HepG2 (cell line): Measurements from ENCODE around the gene H6PD. TPM values are rescaled to one million over a fixed set of nuclear protein-coding genes. Genes with fewer than 3 reads are reported as not detected.

Experiments used
- ATAC-seq: fragments of 200-7000 bp; cut with Tn5 transposase; 3 replicates; pipeline ENCODE4 v1.9.1; 2020; ENCODE audit warnings: mild to moderate bottlenecking, moderate library complexity
- BruUV-seq: library from RNA; stranded (reverse); fragments of 400-500 nt; replicated peaks from 2 replicates; lab custom pipeline; 2021; lab: Mats Ljungman, UMichigan
- CTCF ChIA-PET: fragments of 300-600 bp; formaldehyde crosslinking; extraction: SDS; loops from one replicate; lab custom pipeline; 2021; ENCODE audit warnings: low total read pairs, inconsistent platforms, low intra/inter-chr PET ratio; lab: Yijun Ruan, JAX
- POLR2A ChIA-PET: fragments of 350-600 bp; sonication (Branson Sonifier 250); formaldehyde crosslinking; loops from one replicate; lab custom pipeline; 2020; ENCODE audit warnings: antibody characterized with exemption, inconsistent platforms; lab: Yijun Ruan, JAX
- DNase-seq: peaks from one replicate; pipeline ENCODE4 v3.0.0-alpha.2; 2015; ENCODE audit warnings: low spot score
- FAIRE-seq: peaks from 3 replicates; lab custom pipeline; 2011; peaks lifted over from hg19 to GRCh38; lab: Jason Lieb, UNC
- H2AFZ ChIP-seq: one replicate; pipeline ENCODE4 v1.6.1; 2011; ENCODE audit warnings: low read length, inconsistent platforms
- H3K27ac ChIP-seq: fragments of 300-600 bp; 3 replicates; pipeline ENCODE4 v1.8.0; 2011; ENCODE audit warnings: mixed run types, mild to moderate bottlenecking, mixed read lengths, low read length, inconsistent platforms; ENCODE audit not compliant: insufficient read depth; ENCODE audit errors: extremely low read length
- H3K27me3 ChIP-seq, 2 experiments: fragments of 200-600 bp in 1 of 2; 2 replicates in 1 of 2; 3 replicates in 1 of 2; pipeline versions ENCODE4 v1.6.0 to v1.8.0; 2011; ENCODE audit warnings: low read length in 2 of 2, mild to moderate bottlenecking in 2 of 2, moderate library complexity in 2 of 2, inconsistent platforms in 1 of 2; ENCODE audit not compliant: insufficient read depth in 2 of 2, control insufficient read depth in 1 of 2
- H3K36me3 ChIP-seq, 2 experiments: fragments of 200-600 bp in 1 of 2; replicated peaks in 1 of 2; 2 replicates in 1 of 2; 3 replicates in 1 of 2; pipeline versions ENCODE4 v1.5.1 to v1.8.0; 2011; ENCODE audit warnings: low read length in 2 of 2, inconsistent platforms in 1 of 2; ENCODE audit not compliant: insufficient read depth in 2 of 2, control insufficient read depth in 1 of 2
- H3K4me1 ChIP-seq: 2 replicates; pipeline ENCODE4 v1.5.1; 2012; ENCODE audit warnings: low read length, inconsistent platforms; ENCODE audit not compliant: insufficient read depth
- H3K4me2 ChIP-seq: 2 replicates; pipeline ENCODE4 v1.6.0; 2011; ENCODE audit warnings: low read depth, low read length, inconsistent platforms
- H3K4me3 ChIP-seq, 3 experiments: fragments of 200-600 bp in 1 of 3; sonication (generic), shearing (Covaris generic) in 1 of 3; replicated peaks in 1 of 3; 2 replicates each; pipeline ENCODE4 v1.5.1; 2011 to 2016; ENCODE audit warnings: low read length in 3 of 3, inconsistent platforms in 2 of 3, low read depth in 2 of 3, mild to moderate bottlenecking in 2 of 3, control low read depth in 1 of 3, mixed read lengths in 1 of 3; ENCODE audit not compliant: insufficient read depth in 1 of 3
- H3K79me2 ChIP-seq: one replicate; pipeline ENCODE4 v1.6.1; 2011; ENCODE audit warnings: low read length, inconsistent platforms; ENCODE audit not compliant: insufficient read depth
- H3K9ac ChIP-seq: 2 replicates; pipeline ENCODE4 v1.6.0; 2011; ENCODE audit warnings: mild to moderate bottlenecking, low read depth, low read length, inconsistent platforms; ENCODE audit not compliant: insufficient read depth
- H3K9me3 ChIP-seq: 2 replicates; pipeline ENCODE4 v1.5.1; 2012; ENCODE audit warnings: mild to moderate bottlenecking, low read length
- H4K20me1 ChIP-seq: 2 replicates; pipeline ENCODE4 v1.6.0; 2011; ENCODE audit warnings: inconsistent platforms, mild to moderate bottlenecking, low read length, moderate library complexity; ENCODE audit not compliant: insufficient read depth
- BRCA1 ChIP-seq: sonication (generic); formaldehyde crosslinking; IDR thresholded peaks from 2 replicates; pipeline ENCODE4 v1.4.0; 2020; ENCODE audit warnings: missing genetic modification reagents
- FOXA3 ChIP-seq: IDR thresholded peaks from 2 replicates; pipeline ENCODE4 v1.6.1; 2016; ENCODE audit warnings: missing genetic modification reagents, missing compliant biosample characterization
- MLLT10 ChIP-seq: sonication (generic); formaldehyde crosslinking; IDR thresholded peaks from 2 replicates; pipeline ENCODE4 v1.4.0; 2020; ENCODE audit warnings: missing genetic modification reagents
- PPARG ChIP-seq: conservative IDR thresholded peaks from 2 replicates; pipeline ENCODE4 v1.6.1; 2016; ENCODE audit warnings: missing biosample characterization, missing genetic modification reagents
- PTBP1 ChIP-seq: fragments of 200-400 bp; formaldehyde crosslinking; IDR thresholded peaks from 2 replicates; pipeline ENCODE4 v1.6.1; 2018; ENCODE audit warnings: low read length, low read depth; ENCODE audit not compliant: poor library complexity, severe bottlenecking
- ZNF329 ChIP-seq: sonication (generic); formaldehyde crosslinking; IDR thresholded peaks from 2 replicates; pipeline ENCODE4 v1.9.0; 2021; ENCODE audit warnings: low read depth, mild to moderate bottlenecking, missing genetic modification reagents
- ZNF614 ChIP-seq: IDR thresholded peaks from 2 replicates; pipeline ENCODE4 v1.6.1; 2018; ENCODE audit warnings: missing biosample characterization, missing genetic modification reagents, inconsistent platforms, borderline replicate concordance
- ZNF83 ChIP-seq: sonication (generic); formaldehyde crosslinking; IDR thresholded peaks from 2 replicates; pipeline ENCODE4 v1.4.0; 2020; ENCODE audit warnings: missing genetic modification reagents, mild to moderate bottlenecking, borderline replicate concordance
- WGBS: methylation state at CpG from one replicate; pipeline ENCODE4 v1.1.6; 2017; ENCODE audit warnings: low lambda C conversion rate; 5-methylcytosine and 5-hydroxymethylcytosine counted together
- in situ Hi-C: cut with HindIII; loops from 2 replicates; pipeline ENCODE4 v1.10.0; 2017; ENCODE audit warnings: low pct_unique_long_range_greater_than_20kb; ENCODE audit not compliant: extremely low pct_ligation_motif_present
- intact Hi-C: fragments of 100-400 bp; cut with micrococcal nuclease; formaldehyde crosslinking; loops from one replicate; pipeline ENCODE4 v1.10.0; 2022; ENCODE audit not compliant: unreplicated experiment
- polyA plus RNA-seq, 8 experiments: library from polyadenylated mRNA; depleted of rRNA in 3 of 8; stranded (reverse) in 7 of 8; unstranded in 1 of 8; fragments of >200 nt; fragmentation: Illumina TruSeq in 4 of 8; extraction: Trizol in 4 of 8; gene quantifications; 2 replicates each; pipeline versions ENCODE4 v1.2.1 to v1.2.3, GENCODE V29; 2011 to 2016; ENCODE audit warnings: low read depth in 4 of 8, missing spikeins in 1 of 8, mixed read lengths in 1 of 8; ENCODE audit not compliant: insufficient read depth in 1 of 8
- total RNA-seq, 5 experiments: library from RNA; depleted of rRNA; stranded (reverse); fragments of >200 nt; fragmentation: Illumina TruSeq; extraction: Trizol; gene quantifications; 2 replicates each; pipeline ENCODE4 v1.2.3, GENCODE V29; 2016; ENCODE audit warnings: low read depth in 1 of 5
- TF ChIP-seq, protein P1 (sequence below): sonication (generic); formaldehyde crosslinking; IDR thresholded peaks from 2 replicates; pipeline ENCODE4 v1.8.1; 2023; ENCODE audit warnings: mild to moderate bottlenecking, missing genetic modification reagents
- TF ChIP-seq, protein P2 (sequence below): sonication (generic); formaldehyde crosslinking; IDR thresholded peaks from 2 replicates; pipeline ENCODE4 v1.9.0; 2021; ENCODE audit warnings: missing genetic modification reagents, borderline replicate concordance
- TF ChIP-seq, protein P3 (sequence below): sonication (generic); formaldehyde crosslinking; IDR thresholded peaks from 2 replicates; pipeline ENCODE4 v1.4.0; 2020; ENCODE audit warnings: missing genetic modification reagents

The H6PD gene
- total and polyA plus RNA-seq, 2 of the 13 experiments (the other 11 are each of a cell fraction or from before 2014, with no cell fraction given) = 9.3 to 14.1 TPM

DNA sequence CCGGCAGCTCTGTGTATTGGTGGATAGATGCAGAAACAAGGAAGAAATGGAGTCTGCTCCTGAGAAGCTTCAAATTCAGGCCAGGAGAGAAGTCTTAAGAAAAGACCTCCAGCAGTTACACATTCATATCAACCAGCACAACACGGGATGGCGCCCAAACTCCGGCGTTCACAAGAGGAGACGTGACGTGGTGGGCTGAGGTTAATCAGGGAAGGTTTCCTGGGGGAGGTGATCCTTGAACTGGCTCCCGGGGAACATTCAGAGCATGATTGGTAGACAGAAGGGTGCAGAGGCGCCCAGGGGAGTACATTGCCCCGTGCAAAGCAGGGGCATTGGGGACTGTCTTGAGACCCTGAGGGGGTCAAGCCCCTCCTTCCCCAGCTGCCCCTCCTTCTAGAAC lies 30.5 kb downstream of the H6PD start:
- no peaks in the 10 kb centered on the region for H3K27me3 ChIP-seq
- H3K79me2 ChIP-seq = peaks cover 6% of the 10 kb centered on the region
- H3K4me1 ChIP-seq = no peaks in the 10 kb centered on the region; the same call in 1 of the 2 replicates
- ATAC-seq (no peak), DNase-seq (no peak), FAIRE-seq (no peak)
- intact Hi-C loops (no loop called here), in situ Hi-C loops (no loop called here)
- WGBS = 95% methylated on average over 10 of the region's 10 CpGs
- H3K9me3 ChIP-seq = no peaks in the 10 kb centered on the region
- H3K4me2 ChIP-seq = no peak overlapping the region
- H3K9ac ChIP-seq = no peak overlapping the region
- no peak overlapping the region for H2AFZ ChIP-seq
- no peak overlapping the region for H3K4me3 ChIP-seq
- no TSS peak for BruUV-seq
- H3K36me3 ChIP-seq = peaks cover 2 to 9% of the 10 kb centered on the region in 2 experiments; a peak in 2 of 5 replicates
- H4K20me1 ChIP-seq = no peaks in the 10 kb centered on the region
- no peak overlapping the region for H3K27ac ChIP-seq
- ChIA-PET CTCF (interaction anchor here (3.7 kb wide), 1 partner anchor 190 kb away, joined by 28 read pairs; no protein-coding TSS in a partner anchor), POLR2A (no interaction called here)
- no peak for TF ChIP-seq MLLT10 (CRISPR knock-in tag)
- no peak for TF ChIP-seq ZNF329 (CRISPR knock-in tag)
- TF ChIP-seq, protein P1, sequence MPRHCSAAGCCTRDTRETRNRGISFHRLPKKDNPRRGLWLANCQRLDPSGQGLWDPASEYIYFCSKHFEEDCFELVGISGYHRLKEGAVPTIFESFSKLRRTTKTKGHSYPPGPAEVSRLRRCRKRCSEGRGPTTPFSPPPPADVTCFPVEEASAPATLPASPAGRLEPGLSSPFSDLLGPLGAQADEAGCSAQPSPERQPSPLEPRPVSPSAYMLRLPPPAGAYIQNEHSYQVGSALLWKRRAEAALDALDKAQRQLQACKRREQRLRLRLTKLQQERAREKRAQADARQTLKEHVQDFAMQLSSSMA (CRISPR knock-in tag) = no peak
- TF ChIP-seq ZNF83 (CRISPR knock-in tag) = no peak
- TF ChIP-seq BRCA1 (CRISPR knock-in tag) = no peak
- TF ChIP-seq ZNF614 (CRISPR knock-in tag) = no peak
- TF ChIP-seq, protein P2, sequence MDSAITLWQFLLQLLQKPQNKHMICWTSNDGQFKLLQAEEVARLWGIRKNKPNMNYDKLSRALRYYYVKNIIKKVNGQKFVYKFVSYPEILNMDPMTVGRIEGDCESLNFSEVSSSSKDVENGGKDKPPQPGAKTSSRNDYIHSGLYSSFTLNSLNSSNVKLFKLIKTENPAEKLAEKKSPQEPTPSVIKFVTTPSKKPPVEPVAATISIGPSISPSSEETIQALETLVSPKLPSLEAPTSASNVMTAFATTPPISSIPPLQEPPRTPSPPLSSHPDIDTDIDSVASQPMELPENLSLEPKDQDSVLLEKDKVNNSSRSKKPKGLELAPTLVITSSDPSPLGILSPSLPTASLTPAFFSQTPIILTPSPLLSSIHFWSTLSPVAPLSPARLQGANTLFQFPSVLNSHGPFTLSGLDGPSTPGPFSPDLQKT = no peak
- TF ChIP-seq FOXA3 (CRISPR knock-in tag) = no peak
- TF ChIP-seq PTBP1 = no peak
- TF ChIP-seq, protein P3, sequence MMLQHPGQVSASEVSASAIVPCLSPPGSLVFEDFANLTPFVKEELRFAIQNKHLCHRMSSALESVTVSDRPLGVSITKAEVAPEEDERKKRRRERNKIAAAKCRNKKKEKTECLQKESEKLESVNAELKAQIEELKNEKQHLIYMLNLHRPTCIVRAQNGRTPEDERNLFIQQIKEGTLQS = no peak
- no peak for TF ChIP-seq PPARG (CRISPR knock-in tag)
- TF ChIP-seq, all 625 proteins: peak for 0
